HEK293 (cell line): ENCODE results near the gene IFT27.

Source experiments
- CTCF ChIA-PET: fragments of 350-600 bp; formaldehyde crosslinking; extraction: SDS; loops from one replicate; lab custom pipeline; 2021; ENCODE audit warnings: antibody characterized with exemption; lab: Yijun Ruan, JAX
- POLR2A ChIA-PET: fragments of 300-600 bp; formaldehyde crosslinking; extraction: SDS; loops from one replicate; lab custom pipeline; 2020; ENCODE audit warnings: antibody characterized with exemption, inconsistent platforms; lab: Yijun Ruan, JAX
- H3K27ac ChIP-seq: fragments of 200-500 bp; sonication (Bioruptor generic); 2 replicates; pipeline ENCODE4 v1.5.1; 2014; ENCODE audit warnings: low read depth, low read length, control low read depth, inconsistent platforms; ENCODE audit errors: extremely low read depth
- H3K36me3 ChIP-seq, 2 experiments: fragments of 200-500 bp in 1 of 2; sonication (Bioruptor generic) in 1 of 2; 1 replicate in 1 of 2; 2 replicates in 1 of 2; pipeline ENCODE4 v1.5.1; 2014 to 2017; ENCODE audit warnings: inconsistent platforms in 2 of 2, low read length in 2 of 2; ENCODE audit not compliant: control insufficient read depth in 2 of 2, insufficient read depth in 1 of 2
- H3K4me1 ChIP-seq: fragments of 200-500 bp; sonication (Bioruptor generic); 2 replicates; pipeline ENCODE4 v1.5.1; 2014; ENCODE audit warnings: mild to moderate bottlenecking, low read length, inconsistent platforms; ENCODE audit not compliant: control insufficient read depth, insufficient read depth
- H3K4me3 ChIP-seq: 2 replicates; pipeline ENCODE4 v1.5.1; 2011; ENCODE audit warnings: low read depth, mild to moderate bottlenecking, control low read depth, low read length, moderate library complexity
- H3K9me3 ChIP-seq: fragments of 200-500 bp; sonication (Bioruptor generic); 2 replicates; pipeline ENCODE4 v1.5.1; 2014; ENCODE audit warnings: low read depth, low read length, inconsistent platforms; ENCODE audit not compliant: control insufficient read depth, insufficient read depth
- HOXC10 ChIP-seq: sonication (generic); formaldehyde crosslinking; IDR thresholded peaks from 2 replicates; pipeline ENCODE4 v1.8.1; 2023; ENCODE audit warnings: mild to moderate bottlenecking, missing genetic modification reagents
- INSM2 ChIP-seq: fragments of 450-650 bp; formaldehyde crosslinking; IDR thresholded peaks from 2 replicates; pipeline ENCODE4 v1.5.1; 2016; ENCODE audit warnings: missing biosample characterization, missing genetic modification characterization
- KLF7 ChIP-seq: fragments of 450-650 bp; formaldehyde crosslinking; IDR thresholded peaks from 2 replicates; pipeline ENCODE4 v1.5.1; 2016; ENCODE audit warnings: missing biosample characterization, missing genetic modification characterization, borderline replicate concordance
- PRDM4 ChIP-seq: fragments of 450-650 bp; formaldehyde crosslinking; IDR thresholded peaks from 2 replicates; pipeline ENCODE4 v1.5.1; 2017; ENCODE audit warnings: missing biosample characterization, missing genetic modification characterization
- ZBTB21 ChIP-seq: fragments of 450-650 bp; formaldehyde crosslinking; IDR thresholded peaks from 2 replicates; pipeline ENCODE4 v1.5.1; 2017; ENCODE audit warnings: missing biosample characterization, missing genetic modification characterization
- ZBTB44 ChIP-seq: fragments of 450-650 bp; IDR thresholded peaks from 2 replicates; pipeline ENCODE4 v1.5.1; 2018; ENCODE audit warnings: missing biosample characterization, mild to moderate bottlenecking, missing genetic modification characterization
- ZNF175 ChIP-seq: fragments of 450-650 bp; formaldehyde crosslinking; IDR thresholded peaks from 2 replicates; pipeline ENCODE4 v1.5.1; 2016; ENCODE audit warnings: missing biosample characterization, missing genetic modification characterization
- ZNF221 ChIP-seq: fragments of 450-650 bp; formaldehyde crosslinking; IDR thresholded peaks from 2 replicates; pipeline ENCODE4 v1.5.1; 2017; ENCODE audit warnings: missing biosample characterization, missing genetic modification characterization, borderline replicate concordance
- ZNF239 ChIP-seq: fragments of 450-650 bp; formaldehyde crosslinking; IDR thresholded peaks from 2 replicates; pipeline ENCODE4 v1.5.1; 2016; ENCODE audit warnings: missing biosample characterization, missing genetic modification characterization
- ZNF416 ChIP-seq: fragments of 450-650 bp; formaldehyde crosslinking; IDR thresholded peaks from 2 replicates; pipeline ENCODE4 v1.5.1; 2016; ENCODE audit warnings: missing biosample characterization, missing genetic modification characterization
- ZNF513 ChIP-seq: fragments of 450-650 bp; IDR thresholded peaks from 2 replicates; pipeline ENCODE4 v1.5.1; 2018; ENCODE audit warnings: missing biosample characterization, missing genetic modification characterization
- ZNF571 ChIP-seq: fragments of 450-650 bp; formaldehyde crosslinking; IDR thresholded peaks from 2 replicates; pipeline ENCODE4 v1.5.0; 2017; ENCODE audit warnings: missing biosample characterization, missing genetic modification characterization
- ZNF580 ChIP-seq: fragments of 450-650 bp; formaldehyde crosslinking; IDR thresholded peaks from 2 replicates; pipeline ENCODE4 v1.5.1; 2016; ENCODE audit warnings: missing biosample characterization, missing genetic modification characterization
- ZNF658 ChIP-seq: fragments of 450-650 bp; formaldehyde crosslinking; IDR thresholded peaks from 2 replicates; pipeline ENCODE4; 2016; ENCODE audit warnings: missing biosample characterization, missing genetic modification characterization
- ZNF707 ChIP-seq: fragments of 450-650 bp; formaldehyde crosslinking; IDR thresholded peaks from 2 replicates; pipeline ENCODE4 v1.5.1; 2016; ENCODE audit warnings: missing biosample characterization, missing genetic modification characterization

IFT27 gene

GRCh38 chr22:36725366-36726006, 50.4 kb downstream of the IFT27 start (continued):
- TF ChIP-seq INSM2 (tag by site-specific recombination) (no peak), HOXC10 (CRISPR knock-in tag) (no peak), KLF7 (tag by site-specific recombination) (no peak), ZNF571 (tag by site-specific recombination) (no peak)

- ChIA-PET CTCF (interaction anchor here (1.4 kb wide), 1 partner anchor 33 kb away, joined by 6 read pairs; no protein-coding TSS in a partner anchor), POLR2A (no interaction called here)
- Histone ChIP-seq H3K9me3 (no peaks in the 10 kb centered on the region), H3K4me1 (no peaks in the 10 kb centered on the region), H3K27ac (no peak overlapping the region), H3K36me3 (no peaks in the 10 kb centered on the region), H3K4me3 (no peak overlapping the region)
- TF ChIP-seq ZBTB21 (tag by site-specific recombination) (no peak), ZNF580 (tag by site-specific recombination) (no peak), ZNF416 (no peak), ZNF513 (no peak), ZNF221 (tag by site-specific recombination) (no peak), ZNF175 (no peak), ZNF239 (tag by site-specific recombination) (no peak), ZNF707 (no peak)
Observed at GRCh38 chr22:36724836-36725235, 51.1 kb downstream of the IFT27 start.

GRCh38 chr22:36722055-36722454, 53.9 kb downstream of the IFT27 start:
- no peak for TF ChIP-seq PRDM4 (tag by site-specific recombination)
- TF ChIP-seq ZNF658 (tag by site-specific recombination): no peak
- TF ChIP-seq ZBTB44 (tag by site-specific recombination): no peak
- ChIA-PET POLR2A (no interaction called here), CTCF (interaction anchor here (0.6 kb wide), 1 partner anchor 36 kb away, joined by 3 read pairs; no protein-coding TSS in a partner anchor)
- no peak overlapping the region for H3K4me3 ChIP-seq
- no peaks in the 10 kb centered on the region for H3K36me3 ChIP-seq
- H3K27ac ChIP-seq: no peak overlapping the region
- H3K9me3 ChIP-seq: no peaks in the 10 kb centered on the region
- no peaks in the 10 kb centered on the region for H3K4me1 ChIP-seq
